Spleen (tissue), 11 donors: ENCODE results near the gene AP4M1. TPM values are rescaled to one million over a fixed set of nuclear protein-coding genes. Genes with fewer than 3 reads are reported as not detected.

ENCODE experiments used
- DNase-seq: peaks from one replicate; pipeline ENCODE4 v3.0.0-alpha.2; 2020
- H3K27ac ChIP-seq, 8 donors: fragments of 200-600 bp; sonication (generic) in 7 of 8; 1 replicate in 4 of 8; 2 replicates in 4 of 8; pipeline versions ENCODE4 v1.5.0 to v1.8.0; 2016 to 2021; ENCODE audit warnings: inconsistent platforms in 4 of 8, mild to moderate bottlenecking in 4 of 8, moderate library complexity in 1 of 8
- H3K27me3 ChIP-seq, 7 donors: fragments of 200-600 bp; sonication (generic) in 6 of 7; replicated peaks in 1 of 7; 1 replicate in 4 of 7; 2 replicates in 3 of 7; pipeline versions ENCODE4 v1.5.0 to v1.8.0; 2016 to 2021; ENCODE audit warnings: inconsistent platforms in 3 of 7, mild to moderate bottlenecking in 1 of 7
- H3K36me3 ChIP-seq, 6 donors: fragments of 200-600 bp; sonication (generic) in 5 of 6; 1 replicate in 4 of 6; 2 replicates in 2 of 6; pipeline versions ENCODE4 v1.5.0 to v1.8.0; 2016 to 2021; ENCODE audit warnings: inconsistent platforms in 2 of 6
- H3K4me1 ChIP-seq, 6 donors: fragments of 200-600 bp; sonication (generic) in 5 of 6; 1 replicate in 3 of 6; 2 replicates in 3 of 6; pipeline versions ENCODE4 v1.5.0 to v1.8.0; 2016 to 2021; ENCODE audit warnings: inconsistent platforms in 3 of 6
- H3K4me3 ChIP-seq, 8 donors: fragments of 200-600 bp; sonication (generic) in 7 of 8; 1 replicate in 4 of 8; 2 replicates in 4 of 8; pipeline versions ENCODE4 v1.5.0 to v1.8.0; 2016 to 2021; ENCODE audit warnings: inconsistent platforms in 4 of 8, mild to moderate bottlenecking in 4 of 8, moderate library complexity in 2 of 8
- H3K9me3 ChIP-seq, 8 donors: fragments of 200-600 bp; sonication (generic) in 7 of 8; 1 replicate in 4 of 8; 2 replicates in 4 of 8; pipeline versions ENCODE4 v1.5.0 to v1.8.0; 2016 to 2021; ENCODE audit warnings: inconsistent platforms in 4 of 8
- CTCF ChIP-seq, 11 experiments: fragments of 200-600 bp in 7 of 11; fragments of 450-650 bp in 4 of 11; sonication (generic) in 4 of 11; IDR thresholded peaks in 8 of 11; conservative IDR thresholded peaks in 3 of 11; 1 replicate in 7 of 11; 2 replicates in 4 of 11; pipeline versions ENCODE4 v1.4.0 to v1.8.0; 2016 to 2021; ENCODE audit warnings: antibody characterized with exemption in 11 of 11, inconsistent platforms in 4 of 11, mild to moderate bottlenecking in 1 of 11
- POLR2A ChIP-seq, 3 donors: fragments of 450-650 bp; IDR thresholded peaks; one replicate each; pipeline ENCODE4 v1.5.1; 2017; ENCODE audit warnings: antibody characterized with exemption in 3 of 3, mild to moderate bottlenecking in 1 of 3
- POLR2AphosphoS5 ChIP-seq, 3 donors: sonication (generic); formaldehyde crosslinking; IDR thresholded peaks; one replicate each; pipeline ENCODE4 v1.5.1; 2017; ENCODE audit warnings: antibody characterized with exemption in 3 of 3
- WGBS, 5 donors: extraction: QIAGEN DNeasy Blood & Tissue Kit in 3 of 5; methylation state at CpG; one replicate each; pipeline versions ENCODE4 v1.1.5 to v1.1.7; 2013 to 2018; 5-methylcytosine and 5-hydroxymethylcytosine counted together
- intact Hi-C: fragments of 100-400 bp; cut with DNase I; formaldehyde crosslinking; loops from one replicate; pipeline ENCODE4 v1.15.0; 2023; ENCODE audit warnings: low total_unique reads
- polyA plus RNA-seq, 3 donors: library from polyadenylated mRNA; stranded (reverse); fragments of 200-250 nt; gene quantifications; one replicate each; pipeline ENCODE4 v1.2.1, GENCODE V29; 2013
- total RNA-seq, 7 donors: library from RNA; depleted of rRNA in 3 of 7; stranded (reverse); fragments of >200 nt in 3 of 7; fragmentation: NEBNext Ultra II Directional in 4 of 7; extraction: Animal tissue kit (Norgen Biotek cat#: 25700) in 4 of 7; gene quantifications; one replicate each; pipeline versions ENCODE4 v1.1.0 to v1.2.1, GENCODE V29; 2016 to 2021
- donor health status: healthy with polysubstance abuse.
- donor health status: DM: no; HTN: no; CAD: no; lungs with moderate emphysema.
- donor health status: DM: no; HTN: no; CAD: no.
- donor health status: Bipolar disorder and iron deficiency.
- donor health status: healthy.
- donor health status: DM: no; HTN: no; CAD: no.
- donor health status: DM: yes; HTN: yes; CAD: no.

AP4M1 gene
- total and polyA plus RNA-seq, 10 donors = 8.7 to 18.0 (median 10.2) TPM

- H3K36me3 ChIP-seq = peaks cover 4 to 82% (median 40%) of the 10 kb centered on the region in 6 donors
- peaks cover 0 to 7% (median 0%) of the 10 kb centered on the region in 6 donors for H3K4me1 ChIP-seq
- no peak overlapping the region for H3K27ac ChIP-seq
- TF ChIP-seq POLR2A (IDR thresholded peaks at IDR 0.05) (no peak), POLR2AphosphoS5 (IDR thresholded peaks at IDR 0.05) (no peak), CTCF (IDR thresholded peaks at IDR 0.05 in 8 of 11, conservative IDR thresholded peaks at IDR 0.05 in 3 of 11) (no peak)
- 74 to 88% (median 81%) methylated on average over 5 of the region's 5 CpGs for WGBS, 5 donors
- intact Hi-C loops = no loop called here
- no peaks in the 10 kb centered on the region for H3K9me3 ChIP-seq
- no peaks in the 10 kb centered on the region for H3K27me3 ChIP-seq
- no peak for DNase-seq
- no peak overlapping the region for H3K4me3 ChIP-seq
Measured at GRCh38 chr7:100059251-100059739, 42.1 kb upstream of the AP4M1 start.

- no peak overlapping the region for H3K27ac ChIP-seq
- intact Hi-C loops = no loop called here
- no peaks in the 10 kb centered on the region for H3K9me3 ChIP-seq
- H3K36me3 ChIP-seq = peaks cover 4 to 100% (median 45%) of the 10 kb centered on the region in 6 donors
- H3K4me3 ChIP-seq = no peak overlapping the region
- no peaks in the 10 kb centered on the region for H3K27me3 ChIP-seq
- TF ChIP-seq POLR2A (IDR thresholded peaks at IDR 0.05) (no peak), POLR2AphosphoS5 (IDR thresholded peaks at IDR 0.05) (no peak), CTCF (IDR thresholded peaks at IDR 0.05 in 8 of 11, conservative IDR thresholded peaks at IDR 0.05 in 3 of 11) (no peak)
- WGBS, 5 donors = 95 to 98% (median 97%) methylated on average over 11 of the region's 11 CpGs
- DNase-seq = no peak
- H3K4me1 ChIP-seq = peaks cover 0 to 10% (median 0%) of the 10 kb centered on the region in 6 donors
Measured at GRCh38 chr7:100061518-100062193, 39.8 kb upstream of the AP4M1 start.

- Histone ChIP-seq H3K9me3 (no peaks in the 10 kb centered on the region), H3K27ac (no peak overlapping the region), H3K4me1 (peaks cover 0 to 10% (median 0%) of the 10 kb centered on the region in 6 donors), H3K27me3 (no peaks in the 10 kb centered on the region), H3K36me3 (peaks cover 2 to 100% (median 31%) of the 10 kb centered on the region in 6 donors), H3K4me3 (no peak overlapping the region)
- DNase-seq = no peak
- TF ChIP-seq CTCF (IDR thresholded peaks at IDR 0.05 in 8 of 11, conservative IDR thresholded peaks at IDR 0.05 in 3 of 11) (no peak), POLR2A (IDR thresholded peaks at IDR 0.05) (no peak), POLR2AphosphoS5 (IDR thresholded peaks at IDR 0.05) (no peak)
- intact Hi-C loops = no loop called here
- 89 to 96% (median 91%) methylated on average over 4 of the region's 4 CpGs for WGBS, 5 donors
Measured at GRCh38 chr7:100063376-100063775, 38.1 kb upstream of the AP4M1 start.

GRCh38 chr7:100064162-100064561 lies 37.3 kb upstream of the AP4M1 start:
- Histone ChIP-seq H3K27me3 (no peaks in the 10 kb centered on the region), H3K9me3 (peaks cover 0 to 1% (median 0%) of the 10 kb centered on the region in 8 donors), H3K4me1 (peaks cover 0 to 10% (median 0%) of the 10 kb centered on the region in 6 donors), H3K27ac (no peak overlapping the region), H3K36me3 (peaks cover 2 to 100% (median 33%) of the 10 kb centered on the region in 6 donors), H3K4me3 (no peak overlapping the region)
- WGBS, 5 donors = 88 to 96% (median 94%) methylated on average over 9 of the region's 9 CpGs
- no peak for DNase-seq
- no peak for TF ChIP-seq POLR2AphosphoS5 (IDR thresholded peaks at IDR 0.05)
- TF ChIP-seq POLR2A (IDR thresholded peaks at IDR 0.05) = no peak
- no peak for TF ChIP-seq CTCF (IDR thresholded peaks at IDR 0.05 in 8 of 11, conservative IDR thresholded peaks at IDR 0.05 in 3 of 11)
- intact Hi-C loops = no loop called here
